Head of caudate nucleus (tissue), 42 donors: ENCODE data around the gene NKAIN2.
"Not testable (repeated sequence)": the region's sequence is repeated elsewhere in the genome, so short reads cannot be mapped to it uniquely, and the experiment has no call there.

ENCODE experiments used
- DNase-seq, 42 donors: peaks; one replicate each; pipeline versions ENCODE4 v3.0.0 to v3.0.0-alpha.2; 2020 to 2021; ENCODE audit warnings: mixed read lengths in 7 of 42
- intact Hi-C: fragments of 100-400 bp; cut with DNase I; formaldehyde crosslinking; loops from one replicate; pipeline ENCODE4 v1.15.0; 2022

NKAIN2 gene

DNA sequence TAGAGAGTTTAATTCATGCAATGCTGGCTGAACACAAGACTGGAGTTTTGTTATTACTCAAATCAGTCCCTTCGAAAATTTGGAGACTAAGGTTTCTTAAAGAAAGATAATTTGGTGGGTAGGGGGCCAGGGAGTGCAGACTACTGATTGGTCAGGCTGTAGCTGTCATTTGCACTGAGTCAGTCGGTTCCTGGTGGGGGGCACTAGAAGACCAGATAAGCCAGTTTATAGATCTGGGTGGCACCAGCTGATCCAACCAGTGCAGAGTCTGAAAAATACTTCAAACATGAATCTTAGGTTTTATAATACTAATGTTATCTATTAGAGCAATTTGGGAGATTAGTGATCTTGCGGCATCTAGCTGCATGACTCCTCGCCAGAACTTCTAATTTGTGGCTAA, 530.7 kb downstream of the NKAIN2 start:
- intact Hi-C loops = no loop called here
- peak in 1 of 42 donors; percentile 5 for DNase-seq

DNA sequence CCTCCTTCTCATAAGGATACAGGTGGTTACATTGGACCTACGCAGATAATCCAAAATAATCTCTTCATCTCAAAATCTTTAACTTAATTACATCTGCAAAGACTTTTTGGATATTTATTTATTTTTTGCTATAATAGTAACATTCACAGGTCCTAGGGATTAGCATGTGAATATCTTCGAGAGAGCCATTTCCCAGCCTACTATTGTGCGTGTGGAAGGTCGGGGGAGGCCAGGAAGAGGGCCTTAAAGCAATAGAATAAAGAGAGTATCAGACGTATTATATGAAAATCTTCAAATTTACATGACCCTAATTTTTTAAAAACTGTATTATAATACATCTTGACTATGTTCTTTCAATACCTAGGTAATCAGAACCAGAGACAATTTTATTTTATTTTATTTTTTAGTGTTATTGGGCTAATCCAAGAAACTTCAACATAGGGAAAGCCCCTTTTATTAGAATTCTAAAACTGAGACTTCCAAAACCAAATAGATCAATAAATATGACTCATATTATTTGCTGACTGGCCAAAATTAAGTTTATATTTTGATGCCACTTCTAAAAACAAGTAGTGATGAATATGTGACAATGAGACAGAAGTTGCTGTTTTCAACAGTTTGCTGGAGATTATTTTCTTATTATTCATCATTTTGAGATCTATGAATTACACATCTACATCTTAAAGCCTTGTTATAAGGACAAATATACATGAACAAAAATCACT, 536.1 kb downstream of the NKAIN2 start:
- no peak for DNase-seq
- intact Hi-C loops = no loop called here

DNA sequence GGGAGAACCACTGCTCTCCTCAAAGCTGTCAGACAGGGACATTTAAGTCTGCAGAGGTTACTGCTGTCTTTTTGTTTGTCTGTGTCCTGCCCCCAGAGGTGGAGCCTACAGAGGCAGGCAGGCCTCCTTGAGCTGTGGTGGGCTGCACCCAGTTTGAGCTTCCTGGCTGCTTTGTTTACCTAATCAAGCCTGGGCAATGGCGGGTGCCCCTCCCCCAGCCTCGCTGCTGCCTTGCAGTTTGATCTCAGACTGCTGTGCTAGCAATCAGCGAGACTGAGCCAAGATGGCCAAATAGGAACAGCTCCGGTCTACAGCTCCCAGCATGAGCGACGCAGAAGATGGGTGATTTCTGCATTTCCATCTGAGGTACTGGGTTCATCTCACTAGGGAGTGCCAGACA, 544.7 kb downstream of the NKAIN2 start:
- intact Hi-C loops, DNase-seq: not testable (repeated sequence)

DNA sequence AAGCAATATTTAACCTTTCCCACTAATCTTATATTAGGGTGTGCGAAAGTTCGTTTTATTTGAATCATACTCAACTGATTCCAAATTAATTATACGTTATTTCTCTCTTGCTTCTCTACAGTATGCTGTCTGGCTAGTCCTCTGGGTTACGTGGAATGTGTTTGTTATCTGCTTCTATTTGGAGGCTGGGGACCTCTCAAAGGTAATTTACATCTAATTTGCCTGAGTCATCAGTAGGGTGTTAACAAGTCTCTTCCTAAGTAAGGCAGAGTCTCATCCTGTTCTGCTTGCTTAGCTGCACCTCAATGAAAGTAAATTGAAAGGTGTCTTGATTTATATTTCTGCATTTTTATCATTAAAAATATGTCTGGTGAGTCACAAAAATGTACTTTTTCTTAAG, 551.5 kb downstream of the NKAIN2 start:
- intact Hi-C loops = no loop called here
- no peak for DNase-seq

DNA sequence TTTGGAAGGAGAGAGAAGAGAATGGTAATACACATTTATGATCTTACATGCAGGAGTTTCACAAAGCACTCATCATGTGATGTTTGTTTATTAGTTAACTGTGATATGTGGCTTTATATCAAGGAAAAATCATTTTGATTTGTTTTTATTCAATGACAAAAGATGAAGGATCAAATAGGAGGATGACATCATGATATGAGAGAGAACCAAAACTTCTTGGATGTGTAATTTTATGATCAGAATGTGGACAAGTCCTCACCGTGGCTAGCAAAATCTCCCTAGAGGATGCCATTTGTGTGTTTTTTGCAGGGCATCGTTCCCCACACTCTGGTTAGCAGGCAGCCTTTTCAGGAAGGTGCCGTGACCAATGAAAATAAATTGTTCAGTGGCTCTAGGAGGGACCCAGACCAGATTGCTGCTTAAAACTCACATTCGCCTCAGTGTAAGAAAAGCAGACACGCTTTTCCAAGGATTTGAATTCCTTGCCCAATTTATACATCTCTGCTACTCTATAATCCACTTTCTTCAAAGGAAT, 552.7 kb downstream of the NKAIN2 start:
- intact Hi-C loops = no loop called here
- DNase-seq = no peak

DNA sequence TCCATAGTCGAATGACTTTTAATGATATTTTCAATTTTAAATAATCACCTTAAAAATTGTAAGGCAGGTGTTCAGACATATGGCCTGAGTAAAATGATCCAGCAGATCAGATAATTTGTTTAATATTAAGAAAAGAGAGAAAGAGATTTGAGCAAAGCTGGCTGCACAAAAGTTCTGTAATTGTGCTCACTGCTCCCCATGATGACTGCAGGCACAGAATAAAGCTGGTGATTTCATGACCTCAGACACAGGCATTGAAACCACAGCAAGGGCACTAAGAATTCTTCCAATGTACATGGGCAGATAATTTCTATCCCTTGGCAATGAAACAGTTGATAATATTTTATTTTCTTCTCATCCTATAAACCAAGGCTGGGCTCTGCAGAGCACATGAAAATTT, 553.1 kb downstream of the NKAIN2 start:
- no peak for DNase-seq
- intact Hi-C loops = no loop called here

DNA sequence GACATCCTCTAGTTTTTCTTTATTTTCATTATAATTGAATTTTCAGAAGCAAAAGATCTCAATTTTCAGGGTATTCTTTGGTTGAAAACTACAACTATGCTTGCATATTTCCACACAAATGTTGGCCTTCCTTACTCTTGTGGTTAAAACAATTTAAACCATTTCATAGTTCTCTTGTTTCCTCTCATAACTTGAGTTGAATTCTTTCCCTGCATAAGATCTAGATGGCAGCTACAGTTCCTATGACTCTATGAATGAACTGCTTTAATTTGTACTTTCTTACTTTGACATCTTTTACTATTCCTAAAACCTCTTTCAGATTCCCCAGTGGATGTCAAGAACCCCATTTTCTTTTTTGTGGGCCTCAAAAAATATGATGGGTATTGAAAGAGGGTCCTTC, 564.5 kb downstream of the NKAIN2 start:
- intact Hi-C loops = no loop called here
- DNase-seq = no peak

DNA sequence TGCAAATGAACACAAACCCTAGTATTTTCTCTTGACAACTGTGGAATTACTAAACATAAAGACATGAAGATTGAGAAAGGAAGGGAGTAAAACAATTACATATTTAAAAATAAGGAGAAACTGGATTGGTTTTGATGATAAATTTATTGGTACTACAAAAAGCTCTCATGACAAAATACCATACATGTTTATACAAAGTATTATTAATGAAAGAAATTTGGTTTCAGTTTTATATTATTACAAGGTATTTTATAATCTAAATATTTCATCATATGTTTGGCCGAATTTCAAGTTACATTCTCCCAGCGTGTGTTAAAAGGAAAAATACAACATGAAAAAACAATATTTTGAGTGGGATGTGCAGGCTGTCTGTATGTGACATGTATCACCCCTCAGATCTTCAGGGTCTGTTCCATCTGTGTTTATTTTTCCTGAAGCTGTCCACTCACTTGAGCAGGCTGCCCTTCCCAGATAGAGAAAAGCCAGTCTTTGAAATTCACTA, 568.4 kb downstream of the NKAIN2 start:
- intact Hi-C loops = no loop called here
- no peak for DNase-seq

DNA sequence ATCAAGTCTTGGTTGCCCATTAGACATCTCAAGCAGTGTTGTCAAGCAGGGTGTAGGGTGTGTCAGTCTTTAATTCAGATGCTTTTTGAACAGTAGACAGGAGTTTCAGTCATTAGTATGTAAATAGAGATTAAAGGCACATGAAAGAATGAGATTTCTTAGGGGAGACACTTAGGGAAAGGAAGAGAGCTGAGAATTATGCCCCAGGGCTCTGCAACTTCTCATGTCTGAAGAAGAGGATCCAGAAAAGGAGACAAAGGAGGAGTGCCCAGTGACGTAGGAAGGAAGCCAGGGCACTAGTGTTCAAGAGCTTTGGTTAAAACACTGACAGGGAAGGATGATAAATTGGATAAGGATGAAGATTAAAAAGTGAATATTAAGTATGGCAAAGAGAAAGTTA, 569.7 kb downstream of the NKAIN2 start:
- intact Hi-C loops = no loop called here
- DNase-seq = no peak

DNA sequence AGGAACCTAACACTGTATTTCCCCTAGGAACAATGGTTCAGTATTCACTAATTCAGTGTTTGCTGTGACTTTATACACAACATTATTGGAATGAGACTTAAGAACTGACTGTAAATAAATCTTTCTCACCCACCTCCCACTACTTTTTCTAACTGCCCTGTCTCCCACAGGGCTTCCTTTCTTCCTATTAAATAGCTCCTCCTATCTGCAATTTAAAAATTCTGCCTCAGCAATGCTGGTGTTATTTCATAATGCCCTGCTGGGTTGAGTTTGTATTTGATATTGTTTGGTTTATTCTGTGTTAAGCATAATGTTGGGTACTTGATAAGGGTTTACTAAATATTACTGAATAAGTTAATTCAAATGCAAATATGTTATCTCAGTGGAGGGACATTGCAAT, 585.5 kb downstream of the NKAIN2 start:
- DNase-seq = no peak
- intact Hi-C loops = no loop called here

DNA sequence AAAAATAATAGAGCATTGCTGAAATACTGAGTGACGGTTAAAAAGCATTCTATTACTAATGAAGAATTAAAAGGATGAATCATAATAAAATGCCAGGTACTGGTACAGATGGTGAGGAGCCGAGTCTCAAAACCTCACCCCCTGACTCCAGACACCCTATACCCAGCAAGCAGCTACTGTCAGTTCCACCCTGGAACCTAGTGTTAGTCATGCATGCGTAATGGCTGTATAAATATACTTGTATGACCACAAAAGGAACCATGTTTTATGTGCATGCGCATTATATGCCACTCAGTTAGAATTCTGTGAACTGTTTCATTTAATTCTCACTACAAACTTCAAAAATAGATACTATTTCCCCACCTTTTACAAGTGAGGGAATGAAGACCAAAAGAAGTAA, 589.9 kb downstream of the NKAIN2 start:
- intact Hi-C loops = no loop called here
- no peak for DNase-seq

DNA sequence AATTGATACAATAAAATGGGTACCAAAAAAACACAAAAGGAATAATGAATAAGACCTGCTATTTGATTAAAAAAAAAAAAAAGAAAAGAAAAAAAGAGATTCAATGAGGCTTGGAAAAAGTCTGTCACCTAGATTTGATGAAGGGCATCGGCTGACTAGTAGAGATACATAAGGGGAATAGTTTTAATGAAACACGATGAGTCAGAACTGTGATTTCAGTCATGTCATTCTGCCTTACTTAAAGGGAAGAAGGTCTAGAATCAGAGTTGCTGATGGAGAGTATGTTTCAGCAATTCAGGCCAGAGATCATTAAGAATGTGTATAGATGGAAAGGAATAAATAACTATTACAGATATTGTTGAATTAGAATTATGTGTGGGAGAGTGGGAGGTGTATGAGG, 592.7 kb downstream of the NKAIN2 start:
- intact Hi-C loops = no loop called here
- no peak for DNase-seq

DNA sequence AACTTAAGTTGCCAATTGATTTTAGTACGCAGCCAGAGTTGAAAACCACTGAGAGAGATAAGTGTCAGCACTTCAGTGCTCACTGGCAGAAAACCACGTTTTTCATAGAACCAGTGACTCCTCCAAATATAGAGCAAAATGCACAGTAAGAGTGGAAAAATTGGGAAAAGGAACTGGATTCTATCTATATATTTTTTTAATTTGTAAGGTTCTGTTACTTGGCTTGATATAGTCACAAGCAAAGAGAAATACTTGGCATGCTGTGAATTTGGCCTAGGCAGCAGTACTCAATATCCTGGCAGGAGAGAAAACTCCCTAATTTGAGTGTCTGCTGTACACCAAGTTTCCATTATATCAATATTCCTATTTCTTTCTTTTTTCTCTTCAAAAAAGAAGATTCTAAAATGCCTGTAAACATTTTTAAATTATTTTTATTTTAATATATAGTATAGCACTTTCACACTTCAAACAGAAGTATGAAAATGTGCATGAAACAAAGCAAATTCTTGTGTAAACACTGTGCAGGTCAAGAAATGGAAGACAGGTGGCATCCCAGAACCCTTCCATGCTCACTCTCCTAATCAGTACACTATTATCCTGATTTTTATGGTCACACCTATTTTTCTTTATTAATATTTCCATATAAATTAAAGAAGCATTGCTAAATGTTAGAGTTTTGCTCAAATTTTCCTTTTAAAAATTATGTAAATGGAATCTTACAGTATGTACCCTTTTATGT, 596.8 kb downstream of the NKAIN2 start:
- intact Hi-C loops = no loop called here
- no peak for DNase-seq

DNA sequence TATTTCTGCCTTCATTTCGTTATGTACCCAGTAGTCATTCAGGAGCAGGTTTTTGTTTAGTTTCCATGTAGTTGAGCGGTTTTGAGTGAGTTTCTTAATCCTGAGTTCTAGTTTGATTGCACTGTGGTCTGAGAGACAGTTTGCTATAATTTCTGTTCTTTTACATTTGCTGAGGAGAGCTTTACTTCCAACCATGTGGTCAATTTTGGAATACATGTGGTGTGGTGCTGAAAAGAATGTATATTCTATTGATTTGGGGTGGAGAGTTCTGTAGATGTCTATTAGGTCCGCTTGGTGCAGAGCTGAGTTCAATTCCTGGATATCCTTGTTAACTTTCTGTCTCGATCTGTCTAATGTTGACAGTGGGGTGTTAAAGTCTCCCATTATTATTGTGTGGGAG, 606.8 kb downstream of the NKAIN2 start:
- DNase-seq, intact Hi-C loops: not testable (repeated sequence)

DNA sequence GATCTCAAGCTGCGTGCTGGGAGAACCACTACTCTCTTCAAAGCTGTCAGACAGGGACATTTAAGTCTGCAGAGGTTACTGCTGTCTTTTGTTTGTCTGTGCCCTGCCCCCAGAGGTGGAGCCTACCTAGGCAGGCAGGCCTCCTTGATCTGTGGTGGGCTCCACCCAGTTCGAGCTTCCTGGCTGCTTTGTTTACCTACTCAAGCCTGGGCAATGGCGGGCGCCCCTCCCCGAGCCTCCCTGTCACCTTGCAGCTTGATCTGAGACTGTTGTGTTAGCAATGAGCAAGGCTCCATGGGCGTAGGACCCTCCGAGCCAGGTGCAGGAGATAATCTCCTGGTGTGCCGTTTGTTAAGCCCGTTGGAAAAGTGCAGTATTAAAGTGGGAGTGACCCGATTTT, 609.0 kb downstream of the NKAIN2 start:
- DNase-seq, intact Hi-C loops: not testable (repeated sequence)

DNA sequence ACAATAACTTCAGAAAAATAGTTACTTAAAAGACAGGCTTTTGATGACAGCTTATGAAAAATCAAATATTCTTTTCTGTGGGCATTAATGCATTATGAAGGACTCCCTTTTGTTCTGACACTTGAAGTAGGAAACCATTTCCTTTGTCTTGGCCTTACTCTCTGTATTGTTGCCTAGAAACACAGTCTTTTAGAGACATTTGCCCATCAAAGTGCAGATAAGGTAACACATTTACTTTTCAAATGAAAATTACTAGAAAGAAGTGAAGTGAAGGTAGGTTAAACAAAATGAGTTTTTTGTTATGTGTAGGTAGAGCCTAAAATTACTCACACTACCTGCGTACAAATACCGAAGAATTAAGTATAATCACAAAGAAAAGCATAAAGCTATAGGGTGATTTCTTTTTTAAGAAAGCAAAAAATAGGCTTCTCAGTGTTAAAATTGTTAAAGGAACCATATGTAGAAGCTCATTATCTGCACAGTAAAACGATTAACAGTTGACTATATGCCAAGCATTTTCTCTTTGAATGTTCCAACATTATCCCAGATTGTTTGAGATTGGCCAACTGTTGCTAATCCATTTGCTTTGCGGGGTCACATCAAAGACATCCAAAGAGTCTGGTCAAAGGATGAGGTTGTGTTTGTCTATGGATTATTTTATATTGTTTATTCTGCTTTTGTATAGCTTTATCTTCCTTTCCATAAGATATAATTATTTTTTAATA, 616.6 kb downstream of the NKAIN2 start:
- no peak for DNase-seq
- intact Hi-C loops = no loop called here

DNA sequence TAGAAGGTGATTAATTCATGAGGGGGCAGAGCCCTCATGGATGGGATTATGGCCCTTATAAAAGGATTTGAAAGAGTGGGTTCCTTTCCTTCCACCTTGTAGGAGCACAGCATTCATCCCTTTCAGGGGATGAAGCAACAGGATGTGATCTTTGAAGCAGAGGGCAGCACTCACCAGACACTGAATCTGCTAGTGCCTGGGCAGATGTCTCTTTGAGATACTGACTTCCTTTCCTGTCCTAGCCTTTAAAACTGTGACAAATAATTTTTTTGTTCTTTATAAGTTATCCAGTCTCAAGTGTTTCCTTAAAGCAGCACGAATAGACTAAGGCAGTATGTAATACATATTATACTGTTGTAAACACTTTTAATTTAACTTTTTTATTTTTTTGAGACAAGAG, 620.0 kb downstream of the NKAIN2 start:
- intact Hi-C loops = no loop called here
- no peak for DNase-seq

DNA sequence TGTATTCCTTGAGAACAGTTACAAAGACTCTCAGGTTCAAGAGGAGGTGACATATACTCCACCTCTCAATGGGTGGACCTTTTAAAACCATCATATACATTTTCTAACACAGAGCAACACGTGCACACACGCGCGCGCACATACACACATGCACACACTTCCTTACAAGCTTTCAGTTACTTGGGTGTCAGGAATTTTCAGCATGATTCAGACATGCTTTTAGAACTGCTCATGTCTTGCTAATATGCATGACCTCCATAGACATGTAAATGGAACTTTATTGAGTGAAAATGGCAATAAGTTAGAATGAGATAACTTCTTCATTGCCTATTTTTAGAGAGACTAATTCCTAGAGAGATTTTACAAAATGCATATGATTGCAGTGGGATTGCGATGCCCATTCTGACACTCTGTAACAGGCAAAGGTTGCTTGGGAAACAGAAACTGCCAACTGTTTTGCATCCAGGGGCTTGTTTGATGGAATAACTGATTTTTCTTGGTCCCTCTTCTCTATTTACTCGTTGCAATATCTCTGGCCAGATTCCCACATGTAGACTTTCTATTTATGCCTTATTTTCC, 627.2 kb downstream of the NKAIN2 start:
- no peak for DNase-seq
- intact Hi-C loops = no loop called here

DNA sequence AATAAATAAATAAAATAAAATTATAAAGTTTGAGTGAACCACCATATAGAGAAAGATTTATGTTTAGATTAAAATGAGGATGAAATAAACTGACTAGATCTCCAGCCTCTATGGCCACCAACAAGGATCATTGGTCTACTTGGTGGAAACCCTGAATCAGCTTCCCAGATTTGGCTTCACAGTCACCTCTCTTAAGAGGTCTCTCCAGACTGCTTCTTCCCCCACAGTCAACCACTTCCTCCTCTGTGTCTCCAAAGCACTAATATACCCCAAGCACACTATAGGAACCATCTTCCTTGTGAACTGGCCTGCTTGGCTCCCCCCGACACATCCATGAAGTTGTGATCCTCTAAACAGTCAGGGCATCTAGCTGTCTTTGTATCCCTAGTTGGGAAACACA, 629.0 kb downstream of the NKAIN2 start:
- DNase-seq = no peak
- intact Hi-C loops = no loop called here
